ENCODE measurements around the gene STAP2.

The STAP2 gene, protein sequence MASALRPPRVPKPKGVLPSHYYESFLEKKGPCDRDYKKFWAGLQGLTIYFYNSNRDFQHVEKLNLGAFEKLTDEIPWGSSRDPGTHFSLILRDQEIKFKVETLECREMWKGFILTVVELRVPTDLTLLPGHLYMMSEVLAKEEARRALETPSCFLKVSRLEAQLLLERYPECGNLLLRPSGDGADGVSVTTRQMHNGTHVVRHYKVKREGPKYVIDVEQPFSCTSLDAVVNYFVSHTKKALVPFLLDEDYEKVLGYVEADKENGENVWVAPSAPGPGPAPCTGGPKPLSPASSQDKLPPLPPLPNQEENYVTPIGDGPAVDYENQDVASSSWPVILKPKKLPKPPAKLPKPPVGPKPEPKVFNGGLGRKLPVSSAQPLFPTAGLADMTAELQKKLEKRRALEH

GRCh38 chr19:4338441-4339355 is at the start of gene STAP2:
TSS of gene STAP2 (minus strand) at chr19:4338827. CDS start at chr19:4338753, 74 bp downstream.
- no peak for DNase-seq

DNA sequence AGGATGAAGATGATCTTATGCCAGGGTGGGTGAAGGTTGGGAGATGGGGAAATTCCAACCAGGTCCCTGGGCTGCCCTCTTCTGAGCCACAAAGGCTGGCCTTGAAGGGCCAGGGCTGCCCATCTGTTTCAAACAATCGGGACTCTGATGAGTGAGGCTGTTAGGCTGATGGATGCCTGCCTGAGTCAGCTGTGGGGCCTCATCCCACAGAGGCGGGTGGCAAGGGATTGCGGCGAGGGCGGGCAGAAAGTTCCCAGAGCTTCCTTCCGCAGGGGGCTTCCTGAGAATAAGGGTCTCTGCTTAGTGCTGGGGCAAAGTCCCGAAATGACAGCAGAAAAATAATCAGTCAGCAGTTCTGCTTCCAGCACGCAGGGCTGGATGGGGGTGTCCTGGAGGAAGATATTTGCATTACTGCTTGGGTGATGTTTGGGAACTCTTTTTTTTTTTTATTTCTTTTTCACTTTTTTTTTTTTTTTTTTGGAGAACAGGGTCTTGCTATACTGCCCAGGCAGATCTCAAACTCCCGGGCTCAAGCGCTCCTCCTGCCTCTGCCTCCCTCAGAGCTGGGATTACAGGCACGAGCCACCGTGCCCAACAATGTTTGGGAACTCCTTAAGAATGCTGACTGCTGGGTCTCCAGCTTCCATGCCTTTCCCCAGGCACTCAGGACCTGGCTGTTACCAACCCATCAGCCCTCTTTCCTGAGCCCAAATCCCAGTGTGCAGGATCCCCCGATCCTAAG is 47.6 kb upstream of the STAP2 start:
- no peak for DNase-seq

- DNase-seq: no peak
These were observed 46.8 kb upstream of the STAP2 start for GRCh38 chr19:4385291-4386040.

DNA sequence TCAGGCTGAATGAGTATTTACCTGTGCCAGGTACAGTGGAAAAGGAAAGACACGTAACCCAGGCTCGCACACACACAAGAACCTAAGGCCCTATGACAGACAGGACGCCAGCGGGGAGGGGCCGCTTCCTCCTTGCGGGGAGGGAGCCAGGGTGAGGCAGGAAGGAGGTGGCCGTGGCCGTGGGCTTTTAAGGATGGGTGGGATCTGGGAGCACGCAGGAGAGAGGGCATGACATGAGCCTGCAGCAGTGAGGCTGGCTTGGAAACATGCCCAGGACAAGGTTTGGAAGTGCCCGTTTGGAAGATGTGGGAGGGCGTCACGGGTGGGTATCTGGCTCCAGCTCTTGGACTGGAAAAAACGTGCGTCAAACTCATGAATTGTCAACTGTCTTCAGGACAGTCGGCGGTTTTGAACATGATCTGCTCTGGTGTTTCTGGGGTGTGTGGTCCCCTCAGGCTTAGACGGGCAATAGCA is 41.7 kb upstream of the STAP2 start:
- DNase-seq: peak; percentile 60

DNA sequence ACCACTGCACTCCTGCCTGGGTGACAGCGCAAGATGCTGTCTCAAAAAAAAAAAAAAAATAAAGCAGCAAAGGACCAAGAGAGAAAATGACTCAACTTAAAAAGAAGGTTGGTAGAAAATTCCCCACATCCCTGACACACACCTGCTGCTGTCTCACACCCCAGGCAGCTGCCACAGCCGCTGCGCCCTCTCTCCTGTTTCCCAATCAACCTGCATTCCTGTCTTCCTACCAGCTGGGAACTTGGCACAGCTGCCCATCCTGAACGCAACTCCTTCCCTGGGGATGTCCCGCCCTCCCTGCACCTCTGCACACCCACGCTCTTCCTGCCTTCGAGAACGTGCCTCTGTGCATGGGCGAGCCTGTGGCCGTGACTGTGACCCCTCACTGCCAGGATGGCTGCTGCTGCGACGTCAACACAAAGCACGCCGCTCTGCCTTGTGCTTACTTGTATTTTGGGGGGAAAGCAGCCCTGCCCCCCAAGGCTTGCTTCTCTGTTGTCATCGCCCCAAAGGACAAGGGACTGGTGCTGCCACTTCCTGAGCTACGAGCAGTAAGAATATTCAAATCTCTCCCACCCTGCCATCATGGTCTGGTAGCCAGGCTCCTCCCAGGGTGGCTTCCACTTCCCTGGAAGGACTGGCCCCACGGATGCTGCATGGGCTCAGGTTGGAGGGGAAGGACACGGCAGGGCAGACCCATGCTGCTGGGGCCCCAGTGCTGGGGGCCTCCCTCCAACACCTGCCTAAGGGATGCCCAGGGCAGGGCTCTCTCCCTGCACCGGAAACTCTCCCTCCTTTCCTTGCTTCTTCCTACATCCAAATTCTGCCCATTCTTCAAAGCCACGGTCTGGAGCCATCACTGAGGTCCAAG is 41.0 kb upstream of the STAP2 start:
- no peak for DNase-seq

DNA sequence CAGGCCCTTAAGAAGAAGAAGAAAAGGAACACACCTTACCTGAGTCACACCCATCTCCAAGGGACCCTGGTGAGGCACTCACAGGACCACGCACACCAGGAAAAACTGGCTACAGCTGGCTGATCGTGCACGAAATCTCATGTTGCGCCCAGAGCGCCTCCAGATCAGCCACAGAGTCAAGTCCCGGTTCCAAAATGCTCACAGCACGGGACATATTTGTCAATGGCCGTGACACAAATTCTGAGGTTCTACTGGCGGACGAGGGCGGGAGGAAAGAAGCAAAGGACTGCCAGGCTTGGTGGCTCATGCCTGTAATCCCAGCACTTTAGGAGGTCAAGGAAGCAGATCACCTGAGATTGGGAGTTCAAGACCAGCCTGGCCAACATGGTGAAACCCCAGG is 40.3 kb upstream of the STAP2 start:
- no peak for DNase-seq

GRCh38 chr19:4376991-4377781 is 38.6 kb upstream of the STAP2 start:
- no peak for DNase-seq

GRCh38 chr19:4376671-4376990 is 38.0 kb upstream of the STAP2 start:
- DNase-seq: no peak

- DNase-seq: no peak
These were observed 37.5 kb upstream of the STAP2 start for GRCh38 chr19:4376028-4376670.

GRCh38 chr19:4375164-4376027 is 36.8 kb upstream of the STAP2 start:
- DNase-seq: no peak

DNA sequence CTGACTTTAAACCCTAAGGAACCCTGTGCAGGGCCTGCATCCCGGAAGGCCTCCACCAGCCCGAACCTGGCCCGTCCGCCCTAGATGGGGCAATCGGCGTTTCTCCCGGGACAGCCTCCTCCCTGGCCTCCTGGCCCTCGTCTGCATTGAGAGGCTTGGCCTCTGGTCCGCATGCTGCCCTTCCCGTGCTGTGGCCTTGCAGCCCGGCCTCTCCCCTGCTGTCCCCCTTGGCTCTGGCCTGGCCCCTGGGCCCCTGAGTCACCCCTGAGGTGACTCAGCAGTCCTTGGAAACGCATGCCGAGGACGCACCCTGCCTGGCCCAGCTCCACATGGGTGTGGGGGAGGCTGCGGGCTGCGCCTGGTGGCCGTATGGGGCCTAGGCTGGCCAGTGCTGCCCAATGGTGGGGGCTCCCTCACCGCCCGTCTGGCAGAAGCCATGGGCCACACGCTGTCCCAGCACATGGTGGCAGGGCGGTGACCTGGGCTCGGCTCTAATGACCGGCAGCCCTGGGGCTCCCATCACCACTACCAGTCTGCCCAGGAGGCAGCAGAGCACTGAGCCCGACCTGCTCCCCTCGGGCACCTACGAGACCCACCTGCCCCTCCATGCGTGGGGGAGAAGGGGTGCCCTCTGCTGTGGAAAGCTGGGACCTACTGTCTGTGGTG is 36.0 kb upstream of the STAP2 start:
- no peak for DNase-seq

GRCh38 chr19:4373601-4374497 is 35.2 kb upstream of the STAP2 start:
- DNase-seq: no peak

DNA sequence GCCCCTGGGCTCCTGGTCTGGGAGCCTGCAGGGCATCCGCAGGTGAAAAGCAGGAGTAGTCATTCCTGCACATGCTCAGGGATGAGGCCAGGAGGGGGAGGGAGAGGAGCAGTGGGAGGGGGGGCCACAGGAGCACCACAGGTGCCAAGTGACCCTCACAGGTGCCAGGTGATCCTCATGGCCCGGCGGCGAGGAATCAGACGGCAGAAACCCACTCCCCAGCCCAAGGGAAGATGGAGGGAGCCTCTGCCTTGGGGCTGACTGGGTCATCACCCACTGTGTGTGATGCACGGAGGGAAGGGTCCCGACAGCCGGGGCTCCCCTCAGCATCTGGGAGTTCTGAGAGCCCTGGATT is 34.4 kb upstream of the STAP2 start:
- DNase-seq: no peak

DNA sequence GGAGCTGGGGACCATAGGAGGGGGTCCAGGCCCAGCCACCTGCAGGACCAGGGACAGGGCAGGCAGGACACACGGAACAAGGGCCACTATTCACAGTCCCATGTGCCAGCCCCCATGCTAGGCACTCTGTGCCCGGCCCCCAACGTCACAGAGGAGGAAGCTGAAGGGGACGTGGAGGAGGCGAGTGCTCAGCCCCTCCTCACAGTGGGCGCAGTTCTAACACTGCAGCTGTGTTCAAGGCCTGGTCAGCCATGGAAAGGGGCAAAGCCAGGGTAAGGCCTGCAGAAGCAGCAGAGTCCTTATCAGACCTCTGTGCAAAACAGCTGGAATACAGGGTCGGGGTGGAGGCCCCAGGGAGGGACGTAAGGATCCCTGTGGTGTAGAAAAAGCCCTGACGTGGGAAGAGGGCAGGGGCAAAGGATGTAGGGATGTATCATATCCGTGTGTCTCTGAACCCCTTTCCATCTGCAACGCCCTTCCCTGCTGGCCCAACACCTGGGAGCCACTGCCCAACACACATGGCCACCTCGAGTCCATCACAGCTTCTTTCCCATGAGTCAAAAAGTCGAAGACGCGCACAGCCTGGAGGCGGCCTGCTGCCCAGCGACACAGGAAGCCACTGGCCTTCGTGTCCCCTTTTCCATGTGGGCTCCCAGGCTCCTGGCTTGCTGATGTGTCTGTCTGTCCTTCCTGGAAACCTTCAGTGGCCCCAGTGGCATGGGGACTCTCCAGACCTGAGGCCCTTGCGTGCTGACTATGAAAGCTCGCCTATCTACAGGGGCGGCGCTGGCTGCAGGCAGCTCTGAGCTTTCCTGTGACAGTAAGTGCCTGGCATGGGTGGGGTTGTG is 33.8 kb upstream of the STAP2 start:
- DNase-seq: no peak

GRCh38 chr19:4371247-4372164 is 32.9 kb upstream of the STAP2 start:
- no peak for DNase-seq
